Gastroesophageal sphincter (tissue), 4 donors: ENCODE measurements around the gene CKS1B. TPM values are rescaled to one million over a fixed set of nuclear protein-coding genes. Genes with fewer than 3 reads are reported as not detected.

Experiments
- ATAC-seq: fragments of 150-250 bp; one replicate; pipeline ENCODE4 v1.9.1; 2016; ENCODE audit warnings: mild to moderate bottlenecking, moderate library complexity
- H3K27ac ChIP-seq, 4 donors: fragments of 200-600 bp; sonication (generic) in 3 of 4; 1 replicate in 3 of 4; 2 replicates in 1 of 4; pipeline ENCODE4 v1.5.1; 2016 to 2019
- H3K27me3 ChIP-seq: fragments of 200-600 bp; sonication (generic); one replicate; pipeline ENCODE4 v1.5.1; 2019
- H3K36me3 ChIP-seq, 2 donors: fragments of 200-600 bp; sonication (generic); one replicate each; pipeline ENCODE4 v1.5.1; 2019; ENCODE audit warnings: control low read depth in 1 of 2
- H3K4me1 ChIP-seq, 3 donors: fragments of 200-600 bp; sonication (generic); 1 replicate in 2 of 3; 2 replicates in 1 of 3; pipeline ENCODE4 v1.5.1; 2016 to 2019; ENCODE audit warnings: control low read depth in 2 of 3
- H3K4me3 ChIP-seq, 2 donors: fragments of 200-600 bp; sonication (generic); one replicate each; pipeline ENCODE4 v1.5.1; 2019; ENCODE audit warnings: mild to moderate bottlenecking in 1 of 2, moderate library complexity in 1 of 2
- H3K9me3 ChIP-seq, 3 donors: fragments of 200-600 bp; sonication (generic); one replicate each; pipeline ENCODE4 v1.5.1; 2017 to 2019; ENCODE audit warnings: control low read depth in 2 of 3
- CTCF ChIP-seq, 4 experiments: fragments of 200-600 bp in 2 of 4; fragments of 450-650 bp in 2 of 4; sonication (generic) in 1 of 4; IDR thresholded peaks; one replicate each; pipeline ENCODE4 v1.5.1; 2017 to 2019; ENCODE audit warnings: antibody characterized with exemption in 4 of 4, mild to moderate bottlenecking in 2 of 4, moderate library complexity in 2 of 4
- EP300 ChIP-seq: sonication (generic); formaldehyde crosslinking; IDR thresholded peaks from one replicate; pipeline ENCODE4 v1.6.1; 2017; ENCODE audit warnings: antibody characterized with exemption, mild to moderate bottlenecking
- POLR2A ChIP-seq, 2 donors: fragments of 450-650 bp; IDR thresholded peaks; one replicate each; pipeline ENCODE4 v1.6.1; 2017; ENCODE audit warnings: antibody characterized with exemption in 2 of 2, mild to moderate bottlenecking in 2 of 2, moderate library complexity in 1 of 2
- POLR2AphosphoS5 ChIP-seq: sonication (generic); formaldehyde crosslinking; IDR thresholded peaks from one replicate; pipeline ENCODE4 v1.6.1; 2017; ENCODE audit warnings: antibody characterized with exemption
- WGBS, 2 donors: methylation state at CpG; one replicate each; pipeline ENCODE4 v1.1.5; 2018; ENCODE audit warnings: low coverage in 1 of 2; 5-methylcytosine and 5-hydroxymethylcytosine counted together
- total RNA-seq, 4 donors: library from RNA; depleted of rRNA; stranded (reverse); fragments of >200 nt; gene quantifications; one replicate each; pipeline ENCODE4 v1.1.0, GENCODE V29; 2016

CKS1B gene
- total RNA-seq, 4 donors from 2014 or later = 7.5 to 24.2 (median 17.6) TPM

DNA sequence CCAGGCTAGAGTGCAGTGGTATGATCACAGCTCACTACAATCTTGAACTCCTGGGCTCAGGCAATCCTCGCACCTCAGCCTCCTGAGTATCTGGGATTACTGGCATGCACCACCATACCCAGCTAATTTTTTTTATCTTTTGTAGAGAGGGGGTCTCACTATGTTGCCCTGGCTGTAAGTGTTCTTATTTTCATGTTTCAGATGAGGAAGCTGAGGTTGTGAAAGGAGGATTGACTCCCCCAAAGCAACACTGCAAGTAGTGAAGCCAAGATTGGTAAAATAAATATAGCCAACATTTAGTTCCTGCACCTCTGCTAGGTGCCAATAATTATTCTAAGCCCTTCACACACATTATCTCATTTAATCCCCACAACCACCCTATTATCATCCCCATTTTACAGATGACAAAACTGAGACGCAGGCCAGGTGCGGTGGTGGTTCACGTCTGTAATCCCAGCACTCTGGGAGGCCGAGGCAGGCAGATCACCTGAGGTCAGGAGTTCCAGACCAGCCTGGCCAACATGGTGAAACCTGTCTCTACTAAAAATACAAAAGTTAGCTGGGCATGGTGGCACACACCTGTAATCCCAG is 40.0 kb upstream of the CKS1B start:
- ATAC-seq = no peak
- Histone ChIP-seq H3K36me3 (peaks cover 0 to 31% of the 10 kb centered on the region in 2 donors), H3K27ac (no peak overlapping the region), H3K4me3 (no peak overlapping the region), H3K4me1 (peaks cover 3 to 27% (median 15%) of the 10 kb centered on the region in 3 donors), H3K9me3 (no peaks in the 10 kb centered on the region), H3K27me3 (no peaks in the 10 kb centered on the region)
- WGBS, 2 donors = 83 to 93% methylated on average over 1 to 3 of the region's 5 CpGs
- TF ChIP-seq POLR2A (IDR thresholded peaks at IDR 0.05) (no peak), POLR2AphosphoS5 (no peak), CTCF (IDR thresholded peaks at IDR 0.05) (no peak), EP300 (no peak)

DNA sequence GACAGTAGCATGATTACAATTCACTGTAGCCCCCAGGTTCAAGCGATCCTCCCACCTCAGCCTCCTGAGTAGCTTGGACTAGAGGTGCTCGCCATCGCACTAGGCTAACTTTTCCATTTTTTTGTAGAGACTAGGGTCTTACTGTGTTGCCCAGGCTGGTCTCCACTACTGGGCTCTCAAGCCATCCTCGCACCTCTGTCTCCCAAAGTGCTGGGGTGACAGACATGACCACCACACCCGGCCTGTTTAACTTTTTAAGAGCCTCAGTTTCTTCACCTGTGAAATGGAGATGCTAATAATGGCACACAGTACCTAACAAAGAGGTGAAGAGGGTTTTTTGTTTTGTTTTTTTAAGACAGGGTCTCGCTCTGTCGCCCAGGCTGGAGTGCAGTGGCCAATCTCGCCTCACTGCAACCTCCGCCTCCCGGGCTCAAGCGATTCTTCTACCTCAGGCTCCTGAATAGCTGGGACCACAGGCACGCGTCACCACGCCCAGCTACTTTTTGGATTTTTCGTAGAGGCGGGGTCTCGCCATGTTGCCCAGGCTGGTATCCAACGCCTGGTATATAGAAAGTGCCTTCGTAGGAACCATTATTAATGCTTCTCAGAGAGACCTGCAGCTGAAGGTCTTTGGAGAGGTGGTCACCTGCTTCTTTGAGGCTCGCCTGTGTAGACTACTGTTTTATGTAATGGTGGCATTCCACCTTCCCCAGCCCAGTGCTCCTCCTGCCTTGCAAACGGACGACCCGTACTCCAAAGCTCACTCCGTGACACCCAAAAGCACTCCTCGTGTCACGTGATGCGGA is 38.5 kb upstream of the CKS1B start:
- Histone ChIP-seq H3K9me3 (no peaks in the 10 kb centered on the region), H3K4me1 (peaks cover 3 to 38% (median 15%) of the 10 kb centered on the region in 3 donors), H3K27me3 (no peaks in the 10 kb centered on the region), H3K27ac (peak overlapping the region; percentile 91 to 99 (median 97)), H3K36me3 (peaks cover 0 to 16% of the 10 kb centered on the region in 2 donors), H3K4me3 (peak overlapping the region; percentile 66 to 72)
- no peak for ATAC-seq
- no peak for TF ChIP-seq POLR2A (IDR thresholded peaks at IDR 0.05)
- TF ChIP-seq POLR2AphosphoS5 = no peak
- 38 to 42% methylated on average over 10 to 23 of the region's 27 CpGs for WGBS, 2 donors

GRCh38 chr1:154936555-154937084 is 37.9 kb upstream of the CKS1B start, which contains the start of gene PMVK:
TSS of gene PMVK (minus strand) at chr1:154936719. CDS start at chr1:154936685, 34 bp downstream.
- Histone ChIP-seq H3K9me3 (no peaks in the 10 kb centered on the region), H3K4me3 (peak within 1 kb of the TSS; percentile 66 to 72), H3K27me3 (no peaks in the 10 kb centered on the region), H3K27ac (peak within 1 kb of the TSS; percentile 91 to 99 (median 97)), H3K4me1 (peaks cover 3 to 44% (median 15%) of the 10 kb centered on the region in 3 donors), H3K36me3 (peaks cover 0 to 9% of the 10 kb centered on the region in 2 donors)
- peak; percentile 95 for ATAC-seq
- no CpG with 5 or more reads among the region's 45 CpGs for WGBS, 2 donors
- TF ChIP-seq POLR2AphosphoS5 (peak; percentile 72), CTCF (IDR thresholded peaks at IDR 0.05) (peak in 3 of 4 experiments; percentile 41 to 66 (median 42)), POLR2A (IDR thresholded peaks at IDR 0.05) (peak; percentile 55 to 62), EP300 (no peak)

DNA sequence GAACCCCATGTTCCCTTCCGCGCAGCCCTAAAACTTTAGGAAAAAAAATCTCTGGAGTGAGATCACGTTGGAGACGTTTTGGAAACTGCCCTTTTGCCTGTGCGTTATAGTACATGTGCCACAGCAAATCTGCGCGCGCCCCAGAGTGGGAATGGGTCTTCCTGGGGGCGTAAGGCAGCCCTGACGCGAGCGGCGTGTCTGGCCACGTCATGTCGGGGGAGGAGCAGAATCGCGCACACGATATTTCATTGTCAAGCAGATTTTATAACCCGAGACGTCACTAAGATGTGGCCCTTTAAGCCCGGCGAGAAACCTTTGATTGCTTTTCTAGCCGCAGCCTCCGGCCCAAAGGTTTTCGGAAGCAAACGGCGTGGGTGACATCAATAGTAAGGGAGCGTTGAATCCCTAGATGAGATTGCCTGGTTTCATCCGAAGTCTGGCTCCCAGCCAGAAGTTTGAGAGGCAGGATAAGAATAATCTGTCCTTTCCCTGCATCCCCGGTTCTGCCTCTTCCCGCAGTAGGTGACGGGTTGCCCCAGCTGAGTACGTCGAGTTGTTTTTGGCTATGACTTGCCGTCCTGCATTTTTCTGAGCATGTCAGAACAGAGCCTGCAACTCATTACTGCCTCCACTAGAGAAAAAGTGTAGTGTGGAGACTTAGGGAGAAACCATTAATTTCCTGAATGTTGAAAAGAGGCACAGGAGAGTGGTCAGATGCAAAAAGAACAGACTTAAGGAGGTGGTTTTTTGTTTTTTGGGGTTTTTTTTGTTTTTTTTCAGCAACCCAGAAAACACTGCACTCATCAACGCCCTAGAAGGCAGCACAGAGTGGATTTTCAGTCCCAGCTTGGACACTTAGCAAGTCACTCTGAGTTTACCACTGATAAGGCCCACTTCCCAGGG is 37.1 kb upstream of the CKS1B start:
- H3K9me3 ChIP-seq = no peaks in the 10 kb centered on the region
- peak; percentile 90 for ATAC-seq
- WGBS, 2 donors = 1 to 3% methylated on average over 9 to 16 of the region's 36 CpGs
- peaks cover 3 to 51% (median 15%) of the 10 kb centered on the region in 3 donors for H3K4me1 ChIP-seq
- peak overlapping the region; percentile 91 to 99 (median 97) for H3K27ac ChIP-seq
- TF ChIP-seq EP300 (peak; percentile 21), POLR2AphosphoS5 (peak; percentile 85), POLR2A (IDR thresholded peaks at IDR 0.05) (peak; percentile 31 to 46), CTCF (IDR thresholded peaks at IDR 0.05) (peak in 3 of 4 experiments; percentile 33 to 72 (median 48))
- peak overlapping the region; percentile 66 to 72 for H3K4me3 ChIP-seq
- peaks cover 0 to 2% of the 10 kb centered on the region in 2 donors for H3K36me3 ChIP-seq
- H3K27me3 ChIP-seq = no peaks in the 10 kb centered on the region
